Spleen (tissue), 11 donors: ENCODE measurements around the gene EPN2. TPM values are rescaled to one million over a fixed set of nuclear protein-coding genes. Genes with fewer than 3 reads are reported as not detected.

ENCODE experiments used
- DNase-seq: peaks from one replicate; pipeline ENCODE4 v3.0.0-alpha.2; 2020
- H3K27ac ChIP-seq, 8 donors: fragments of 200-600 bp; sonication (generic) in 7 of 8; 1 replicate in 4 of 8; 2 replicates in 4 of 8; pipeline versions ENCODE4 v1.5.0 to v1.8.0; 2016 to 2021; ENCODE audit warnings: inconsistent platforms in 4 of 8, mild to moderate bottlenecking in 4 of 8, moderate library complexity in 1 of 8
- H3K27me3 ChIP-seq, 7 donors: fragments of 200-600 bp; sonication (generic) in 6 of 7; replicated peaks in 1 of 7; 1 replicate in 4 of 7; 2 replicates in 3 of 7; pipeline versions ENCODE4 v1.5.0 to v1.8.0; 2016 to 2021; ENCODE audit warnings: inconsistent platforms in 3 of 7, mild to moderate bottlenecking in 1 of 7
- H3K36me3 ChIP-seq, 6 donors: fragments of 200-600 bp; sonication (generic) in 5 of 6; 1 replicate in 4 of 6; 2 replicates in 2 of 6; pipeline versions ENCODE4 v1.5.0 to v1.8.0; 2016 to 2021; ENCODE audit warnings: inconsistent platforms in 2 of 6
- H3K4me1 ChIP-seq, 6 donors: fragments of 200-600 bp; sonication (generic) in 5 of 6; 1 replicate in 3 of 6; 2 replicates in 3 of 6; pipeline versions ENCODE4 v1.5.0 to v1.8.0; 2016 to 2021; ENCODE audit warnings: inconsistent platforms in 3 of 6
- H3K4me3 ChIP-seq, 8 donors: fragments of 200-600 bp; sonication (generic) in 7 of 8; 1 replicate in 4 of 8; 2 replicates in 4 of 8; pipeline versions ENCODE4 v1.5.0 to v1.8.0; 2016 to 2021; ENCODE audit warnings: inconsistent platforms in 4 of 8, mild to moderate bottlenecking in 4 of 8, moderate library complexity in 2 of 8
- H3K9me3 ChIP-seq, 8 donors: fragments of 200-600 bp; sonication (generic) in 7 of 8; 1 replicate in 4 of 8; 2 replicates in 4 of 8; pipeline versions ENCODE4 v1.5.0 to v1.8.0; 2016 to 2021; ENCODE audit warnings: inconsistent platforms in 4 of 8
- POLR2A ChIP-seq, 3 donors: fragments of 450-650 bp; IDR thresholded peaks; one replicate each; pipeline ENCODE4 v1.5.1; 2017; ENCODE audit warnings: antibody characterized with exemption in 3 of 3, mild to moderate bottlenecking in 1 of 3
- POLR2AphosphoS5 ChIP-seq, 3 donors: sonication (generic); formaldehyde crosslinking; IDR thresholded peaks; one replicate each; pipeline ENCODE4 v1.5.1; 2017; ENCODE audit warnings: antibody characterized with exemption in 3 of 3
- WGBS, 5 donors: extraction: QIAGEN DNeasy Blood & Tissue Kit in 3 of 5; methylation state at CpG; one replicate each; pipeline versions ENCODE4 v1.1.5 to v1.1.7; 2013 to 2018; 5-methylcytosine and 5-hydroxymethylcytosine counted together
- intact Hi-C: fragments of 100-400 bp; cut with DNase I; formaldehyde crosslinking; loops from one replicate; pipeline ENCODE4 v1.15.0; 2023; ENCODE audit warnings: low total_unique reads
- polyA plus RNA-seq, 3 donors: library from polyadenylated mRNA; stranded (reverse); fragments of 200-250 nt; gene quantifications; one replicate each; pipeline ENCODE4 v1.2.1, GENCODE V29; 2013
- total RNA-seq, 7 donors: library from RNA; depleted of rRNA in 3 of 7; stranded (reverse); fragments of >200 nt in 3 of 7; fragmentation: NEBNext Ultra II Directional in 4 of 7; extraction: Animal tissue kit (Norgen Biotek cat#: 25700) in 4 of 7; gene quantifications; one replicate each; pipeline versions ENCODE4 v1.1.0 to v1.2.1, GENCODE V29; 2016 to 2021
- TF ChIP-seq, protein P1 (sequence below), 11 experiments: fragments of 200-600 bp in 7 of 11; fragments of 450-650 bp in 4 of 11; sonication (generic) in 4 of 11; IDR thresholded peaks in 8 of 11; conservative IDR thresholded peaks in 3 of 11; 1 replicate in 7 of 11; 2 replicates in 4 of 11; pipeline versions ENCODE4 v1.4.0 to v1.8.0; 2016 to 2021; ENCODE audit warnings: antibody characterized with exemption in 11 of 11, inconsistent platforms in 4 of 11, mild to moderate bottlenecking in 1 of 11
- donor health status: healthy with polysubstance abuse.
- donor health status: DM: no; HTN: no; CAD: no; lungs with moderate emphysema.
- donor health status: DM: no; HTN: no; CAD: no.
- donor health status: Bipolar disorder and iron deficiency.
- donor health status: healthy.
- donor health status: DM: no; HTN: no; CAD: no.
- donor health status: DM: yes; HTN: yes; CAD: no.

Gene EPN2
- total and polyA plus RNA-seq, 10 donors = 5.4 to 59.6 (median 31.5) TPM

DNA sequence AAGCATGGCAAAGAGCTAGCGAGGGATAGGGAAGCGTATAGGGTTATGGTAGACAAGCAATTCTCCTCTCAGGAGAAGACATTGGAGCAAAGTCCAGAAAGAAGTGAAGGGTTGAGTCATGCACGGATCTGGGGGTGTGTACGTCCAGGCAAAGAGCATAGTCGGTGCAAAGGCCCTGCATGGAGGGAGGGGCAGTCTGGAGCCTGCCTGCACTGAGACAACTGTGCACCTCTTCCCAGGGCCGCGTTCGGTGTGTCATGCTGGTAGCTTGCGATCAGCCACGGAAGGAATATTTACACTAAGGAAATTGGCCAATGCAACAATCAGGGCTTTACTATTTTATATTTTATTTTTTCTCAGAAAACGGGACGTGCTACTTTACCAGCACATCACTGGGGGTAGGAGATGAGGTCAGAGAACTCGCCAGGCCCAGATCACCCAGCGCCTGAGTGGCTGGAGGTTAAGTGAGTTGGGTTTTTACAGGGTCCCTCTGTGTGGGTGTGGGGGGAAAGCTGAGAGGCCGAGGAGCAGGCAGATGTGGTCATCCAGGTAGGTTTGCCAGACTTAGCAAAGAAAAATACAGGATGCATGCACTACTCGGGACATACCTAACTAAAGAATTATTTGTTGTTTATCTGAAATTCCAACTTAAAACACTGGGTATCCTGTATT is 132.1 kb downstream of the EPN2 start:
- H3K9me3 ChIP-seq = no peaks in the 10 kb centered on the region
- peaks cover 20 to 53% (median 39%) of the 10 kb centered on the region in 6 donors for H3K4me1 ChIP-seq
- peak overlapping the region in 6 of 8 donors; percentile 13 to 84 (median 64) for H3K27ac ChIP-seq
- TF ChIP-seq POLR2AphosphoS5 (IDR thresholded peaks at IDR 0.05) (no peak), POLR2A (IDR thresholded peaks at IDR 0.05) (no peak)
- TF ChIP-seq, protein P1, sequence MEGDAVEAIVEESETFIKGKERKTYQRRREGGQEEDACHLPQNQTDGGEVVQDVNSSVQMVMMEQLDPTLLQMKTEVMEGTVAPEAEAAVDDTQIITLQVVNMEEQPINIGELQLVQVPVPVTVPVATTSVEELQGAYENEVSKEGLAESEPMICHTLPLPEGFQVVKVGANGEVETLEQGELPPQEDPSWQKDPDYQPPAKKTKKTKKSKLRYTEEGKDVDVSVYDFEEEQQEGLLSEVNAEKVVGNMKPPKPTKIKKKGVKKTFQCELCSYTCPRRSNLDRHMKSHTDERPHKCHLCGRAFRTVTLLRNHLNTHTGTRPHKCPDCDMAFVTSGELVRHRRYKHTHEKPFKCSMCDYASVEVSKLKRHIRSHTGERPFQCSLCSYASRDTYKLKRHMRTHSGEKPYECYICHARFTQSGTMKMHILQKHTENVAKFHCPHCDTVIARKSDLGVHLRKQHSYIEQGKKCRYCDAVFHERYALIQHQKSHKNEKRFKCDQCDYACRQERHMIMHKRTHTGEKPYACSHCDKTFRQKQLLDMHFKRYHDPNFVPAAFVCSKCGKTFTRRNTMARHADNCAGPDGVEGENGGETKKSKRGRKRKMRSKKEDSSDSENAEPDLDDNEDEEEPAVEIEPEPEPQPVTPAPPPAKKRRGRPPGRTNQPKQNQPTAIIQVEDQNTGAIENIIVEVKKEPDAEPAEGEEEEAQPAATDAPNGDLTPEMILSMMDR (IDR thresholded peaks at IDR 0.05 in 8 of 11, conservative IDR thresholded peaks at IDR 0.05 in 3 of 11) = no peak
- no peak for DNase-seq
- H3K27me3 ChIP-seq = no peaks in the 10 kb centered on the region
- intact Hi-C loops = no loop called here
- no peak overlapping the region for H3K4me3 ChIP-seq
- H3K36me3 ChIP-seq = no peaks in the 10 kb centered on the region
- WGBS, 5 donors = 89 to 95% (median 91%) methylated on average over 16 of the region's 16 CpGs

DNA sequence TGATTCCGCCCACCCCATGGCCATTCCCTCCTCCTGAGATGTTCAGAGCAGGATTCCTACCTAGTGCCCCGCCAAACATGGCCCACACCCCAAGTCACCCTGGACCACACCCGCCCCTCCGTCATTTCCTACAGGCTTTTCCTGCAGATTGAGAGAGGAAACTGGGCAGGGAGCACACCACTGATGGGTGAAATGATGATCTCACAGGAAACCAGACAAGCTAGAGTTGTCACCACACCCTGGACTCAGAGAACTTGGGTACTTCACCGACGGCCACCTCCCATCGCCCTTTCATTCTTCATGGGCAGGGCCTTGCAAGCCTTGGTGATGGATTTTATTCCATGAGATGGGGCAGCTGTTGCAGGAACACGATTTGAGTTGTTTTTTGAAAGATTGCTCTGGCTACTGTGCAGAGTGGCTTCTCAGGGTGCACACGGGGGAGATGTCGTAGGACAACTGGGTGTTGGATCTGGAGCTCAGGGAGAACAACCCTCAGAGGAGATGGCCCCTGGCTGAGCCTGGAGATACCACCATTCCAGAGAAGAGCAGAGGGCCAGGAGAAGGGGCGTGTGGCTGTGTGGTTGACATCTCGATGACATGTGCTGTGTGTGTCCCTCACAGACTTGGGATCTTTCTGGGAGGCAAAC is 132.8 kb downstream of the EPN2 start:
- peak overlapping the region in 7 of 8 donors; percentile 13 to 84 (median 63) for H3K27ac ChIP-seq

DNA sequence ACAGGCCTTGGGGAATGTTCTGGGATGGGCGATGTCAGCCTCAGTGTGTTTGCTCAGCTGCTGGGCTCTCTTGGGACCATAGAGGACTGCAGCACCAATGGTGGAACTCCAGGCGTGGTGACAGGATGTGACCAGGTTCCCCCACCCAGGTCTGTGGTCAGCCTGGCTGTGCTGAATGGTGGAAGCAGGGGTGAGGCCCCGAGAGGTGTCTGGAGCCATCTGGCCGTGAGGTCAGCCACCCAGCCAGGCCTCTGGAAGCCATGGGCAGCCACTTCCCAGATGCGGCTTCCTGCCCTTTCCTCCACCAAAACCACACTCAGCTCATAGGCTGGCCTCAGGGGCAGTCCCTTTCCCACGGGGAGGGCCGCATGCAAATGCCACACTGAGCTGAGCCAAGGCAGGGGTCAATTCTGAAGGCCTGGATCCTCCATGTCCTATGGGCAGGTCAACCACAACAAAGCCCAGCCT is 133.4 kb downstream of the EPN2 start:
- H3K9me3 ChIP-seq = no peaks in the 10 kb centered on the region
- no peaks in the 10 kb centered on the region for H3K27me3 ChIP-seq
- DNase-seq = peak; percentile 86
- peak overlapping the region in 1 of 8 donors; percentile 6 for H3K4me3 ChIP-seq
- peaks cover 20 to 53% (median 39%) of the 10 kb centered on the region in 6 donors for H3K4me1 ChIP-seq
- peak overlapping the region in 7 of 8 donors; percentile 13 to 84 (median 63) for H3K27ac ChIP-seq
- TF ChIP-seq POLR2AphosphoS5 (IDR thresholded peaks at IDR 0.05) (peak; percentile 17 to 60 (median 55)), POLR2A (IDR thresholded peaks at IDR 0.05) (no peak)
- TF ChIP-seq, protein P1 (IDR thresholded peaks at IDR 0.05 in 8 of 11, conservative IDR thresholded peaks at IDR 0.05 in 3 of 11) = no peak
- no peaks in the 10 kb centered on the region for H3K36me3 ChIP-seq
- intact Hi-C loops = no loop called here
- WGBS, 5 donors = 16 to 28% (median 18%) methylated on average over 4 to 7 of the region's 7 CpGs

More for the DNA sequence above, 132.8 kb downstream of the EPN2 start:
- Histone ChIP-seq H3K4me1 (peaks cover 20 to 53% (median 39%) of the 10 kb centered on the region in 6 donors), H3K27me3 (no peaks in the 10 kb centered on the region), H3K9me3 (no peaks in the 10 kb centered on the region), H3K36me3 (no peaks in the 10 kb centered on the region), H3K4me3 (peak overlapping the region in 1 of 8 donors; percentile 6)
- TF ChIP-seq POLR2AphosphoS5 (IDR thresholded peaks at IDR 0.05) (peak in 2 of 3 donors; percentile 41 to 78), POLR2A (IDR thresholded peaks at IDR 0.05) (no peak)
- 49 to 63% (median 53%) methylated on average over 12 of the region's 12 CpGs for WGBS, 5 donors
- intact Hi-C loops = no loop called here
- peak; percentile 82 for DNase-seq

DNA sequence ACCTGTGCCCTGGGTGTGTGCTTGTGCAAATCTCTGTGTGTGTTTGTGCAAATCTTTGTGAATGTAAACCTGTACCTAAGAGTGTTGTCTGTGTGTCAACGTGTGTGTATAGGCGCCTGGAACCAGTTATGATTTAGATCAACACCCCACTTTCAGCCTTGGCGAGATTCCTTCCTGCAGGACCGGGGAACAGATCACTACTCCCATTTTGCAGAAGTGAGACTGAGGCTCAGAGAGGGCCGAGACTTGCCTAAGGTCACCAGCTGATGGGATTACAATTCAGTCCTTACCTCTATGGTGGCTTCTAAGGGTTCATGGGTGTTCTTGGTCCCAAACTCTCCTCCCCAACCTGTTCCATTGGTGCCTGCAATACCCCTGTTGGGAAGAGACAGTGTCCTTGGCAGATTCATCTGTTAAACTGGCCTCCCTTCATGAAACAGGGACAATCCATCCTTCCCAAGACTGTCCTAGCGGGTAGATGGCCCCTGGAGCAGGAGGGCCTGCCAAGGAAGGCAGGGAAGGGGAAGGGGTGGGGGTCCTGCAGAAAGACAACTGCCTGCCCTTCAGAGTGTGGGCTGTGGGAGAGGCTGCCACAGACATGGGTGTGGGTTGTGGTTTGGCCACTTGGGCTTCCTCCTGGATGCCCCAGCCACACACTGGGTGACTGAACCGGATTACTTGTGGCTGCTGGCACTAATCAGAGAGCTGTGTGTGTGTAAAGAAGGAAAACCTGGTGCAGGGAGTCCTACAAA is 134.3 kb downstream of the EPN2 start:
- WGBS, 5 donors = 57 to 70% (median 65%) methylated on average over 7 of the region's 7 CpGs
- intact Hi-C loops = no loop called here
- peak overlapping the region in 4 of 8 donors; percentile 63 to 84 (median 72) for H3K27ac ChIP-seq

More for the DNA sequence above, 134.3 kb downstream of the EPN2 start:
- Histone ChIP-seq H3K36me3 (no peaks in the 10 kb centered on the region), H3K4me1 (peaks cover 20 to 62% (median 39%) of the 10 kb centered on the region in 6 donors), H3K27me3 (no peaks in the 10 kb centered on the region), H3K4me3 (no peak overlapping the region), H3K9me3 (no peaks in the 10 kb centered on the region)
- no peak for DNase-seq
- TF ChIP-seq POLR2AphosphoS5 (IDR thresholded peaks at IDR 0.05) = no peak
